Activated naive CD4-positive, alpha-beta T cell treated with Interleukin-2 at 50 U/mL for 16 hours (primary cell): Measurements from ENCODE around the gene SEMA7A.
A peak's percentile ranks its signal among the peaks of the same experiment; 100 is the strongest.

Source experiments
- DNase-seq: peaks from one replicate; pipeline ENCODE4 v3.0.0-alpha.2; 2020

SEMA7A gene

GRCh38 chr15:74414603-74415338, 19.0 kb downstream of the SEMA7A start:
- DNase-seq, result no peak

GRCh38 chr15:74414081-74414580, 19.6 kb downstream of the SEMA7A start:
- no peak for DNase-seq

- DNase-seq, result no peak
These were observed 20.2 kb downstream of the SEMA7A start for GRCh38 chr15:74413350-74414080.

- DNase-seq, result no peak
These were observed 21.6 kb downstream of the SEMA7A start for GRCh38 chr15:74412159-74412558.

- no peak for DNase-seq
These were observed 22.1 kb downstream of the SEMA7A start for GRCh38 chr15:74411686-74412085.

GRCh38 chr15:74410502-74410901, 23.3 kb downstream of the SEMA7A start:
- no peak for DNase-seq

GRCh38 chr15:74409225-74409624, 24.5 kb downstream of the SEMA7A start:
- no peak for DNase-seq

- no peak for DNase-seq
These were observed 24.9 kb downstream of the SEMA7A start for GRCh38 chr15:74408815-74409214.

- DNase-seq, result no peak
These were observed 25.4 kb downstream of the SEMA7A start for GRCh38 chr15:74408385-74408784.

- no peak for DNase-seq
These were observed 26.6 kb downstream of the SEMA7A start for GRCh38 chr15:74406992-74407705.

GRCh38 chr15:74406517-74406916, 27.2 kb downstream of the SEMA7A start:
- no peak for DNase-seq

- DNase-seq, result no peak
These were observed 27.9 kb downstream of the SEMA7A start for GRCh38 chr15:74405823-74406222.

GRCh38 chr15:74403991-74404563, 29.7 kb downstream of the SEMA7A start:
- no peak for DNase-seq

- no peak for DNase-seq
These were observed 30.2 kb downstream of the SEMA7A start for GRCh38 chr15:74403588-74403919.

- DNase-seq, result peak; percentile 79
These were observed 30.7 kb downstream of the SEMA7A start for GRCh38 chr15:74402873-74403587.

GRCh38 chr15:74402337-74402841, 31.4 kb downstream of the SEMA7A start:
- no peak for DNase-seq

- peak; percentile 31 for DNase-seq
These were observed 32.6 kb downstream of the SEMA7A start for GRCh38 chr15:74400915-74401757.

GRCh38 chr15:74400313-74400860, 33.4 kb downstream of the SEMA7A start:
- DNase-seq, result peak; percentile 35

GRCh38 chr15:74399511-74400312, 34.0 kb downstream of the SEMA7A start:
- DNase-seq, result peak; percentile 46

GRCh38 chr15:74399100-74399499, 34.7 kb downstream of the SEMA7A start:
- DNase-seq, result no peak
